ENCODE results near the gene TMEM221.
"Not testable (repeated sequence)": the region's sequence is repeated elsewhere in the genome, so short reads cannot be mapped to it uniquely, and the experiment has no call there.

Gene TMEM221

DNA sequence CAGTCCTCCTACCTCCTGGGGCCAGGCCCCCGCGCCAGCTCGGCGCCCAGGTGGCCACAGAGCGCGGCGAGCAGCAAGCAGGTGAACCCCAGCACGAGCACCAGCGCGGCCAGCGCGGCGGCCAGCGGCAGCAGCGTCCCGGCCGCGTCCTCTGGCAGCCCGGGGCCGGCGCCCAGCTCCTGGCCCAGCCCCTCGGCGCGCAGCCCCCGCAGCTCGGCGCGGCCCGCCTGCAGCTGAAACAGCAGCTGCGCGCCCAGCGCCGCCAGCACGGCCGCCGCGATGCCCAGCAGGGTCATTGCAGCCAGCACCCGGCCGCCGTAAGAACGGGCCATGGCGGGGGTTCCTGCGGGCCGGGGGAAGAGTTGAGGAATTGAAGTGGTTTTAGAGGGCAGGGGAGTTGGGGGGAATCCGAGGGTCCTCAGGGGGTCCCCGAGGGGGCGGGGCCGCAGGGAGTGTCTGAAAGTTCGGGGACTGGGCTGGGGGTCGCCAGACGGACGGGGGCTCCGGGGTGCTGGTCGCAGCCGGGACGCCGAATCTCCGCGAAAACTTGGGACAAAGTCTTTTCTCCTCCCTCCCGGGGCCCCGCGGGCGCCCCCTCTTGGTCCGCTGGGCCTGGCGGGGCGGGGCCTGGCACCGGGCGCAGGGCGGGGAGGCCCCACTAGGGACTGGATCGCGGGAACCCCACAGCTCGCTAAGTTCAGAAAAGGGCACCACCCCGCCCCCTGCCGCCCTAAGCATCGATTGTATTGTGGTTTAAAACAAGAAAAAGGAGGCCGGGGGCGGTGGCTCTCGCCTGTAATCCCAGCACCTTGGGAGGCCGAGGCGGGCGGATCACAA, at the start of gene TMEM221:
Gene TMEM221 (minus strand): TSS at position 538 of the 837 bp plus-strand sequence. CDS start 206 bp downstream, at position 332.
- no peak for FAIRE-seq

DNA sequence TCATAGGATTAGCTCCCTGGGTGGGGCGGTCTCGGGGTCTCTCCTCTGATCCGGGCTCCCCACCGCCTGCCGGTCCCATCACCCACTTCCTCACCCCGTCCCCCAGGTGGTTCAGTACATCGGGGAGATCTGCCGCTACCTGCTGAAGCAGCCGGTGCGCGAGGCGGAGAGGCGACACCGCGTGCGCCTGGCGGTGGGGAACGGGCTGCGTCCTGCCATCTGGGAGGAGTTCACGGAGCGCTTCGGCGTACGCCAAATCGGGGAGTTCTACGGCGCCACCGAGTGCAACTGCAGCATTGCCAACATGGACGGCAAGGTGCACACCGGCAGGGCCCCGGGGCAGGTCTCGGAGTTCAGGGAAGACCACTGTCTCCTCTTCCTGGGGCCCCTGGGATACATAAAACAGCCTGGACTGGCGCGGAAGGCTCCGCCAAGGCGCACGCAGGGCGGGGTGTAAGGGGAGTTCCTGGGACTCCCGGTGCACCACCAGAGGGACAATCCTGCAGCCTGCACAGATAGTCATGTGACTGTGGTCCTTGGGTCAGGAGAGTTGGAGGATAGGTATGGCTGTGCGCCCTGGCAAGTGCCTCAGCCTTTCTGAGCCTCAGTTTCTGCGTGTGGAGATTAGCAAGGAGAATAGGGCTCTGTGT, 48.8 kb upstream of the TMEM221 start:
- FAIRE-seq = no peak

DNA sequence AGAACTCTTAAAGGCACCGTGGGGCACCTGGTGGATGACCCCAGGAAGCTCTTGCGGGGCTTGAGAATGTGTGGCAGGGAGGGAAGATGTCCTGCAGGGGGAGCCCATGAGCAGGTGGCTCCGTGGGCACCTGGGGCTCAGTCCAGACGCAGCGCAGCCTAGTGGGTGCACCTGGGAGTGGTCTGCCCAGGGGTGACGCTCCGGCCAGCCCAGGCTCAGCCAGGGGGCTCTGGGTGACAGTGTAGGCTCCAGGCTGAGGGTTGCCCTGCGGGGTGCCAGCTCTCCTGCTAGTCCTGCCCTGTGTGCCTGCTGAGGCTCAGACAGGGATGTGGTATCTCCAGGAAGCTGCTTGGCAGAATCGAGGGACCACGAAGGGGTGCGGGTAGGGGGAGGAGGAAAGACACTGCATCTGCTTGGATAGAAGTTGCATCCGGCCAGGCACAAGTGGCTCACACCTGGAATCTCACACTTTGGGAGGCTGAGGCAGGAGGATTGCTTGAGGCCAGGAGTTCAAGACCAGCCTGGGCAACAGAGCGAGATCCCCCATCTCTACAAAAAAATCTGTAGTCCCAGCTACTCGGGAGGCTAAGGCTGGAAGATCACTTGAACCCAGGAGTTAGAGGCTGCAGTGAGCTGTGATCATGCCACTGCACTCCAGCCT, 48.0 kb upstream of the TMEM221 start:
- FAIRE-seq = no peak

DNA sequence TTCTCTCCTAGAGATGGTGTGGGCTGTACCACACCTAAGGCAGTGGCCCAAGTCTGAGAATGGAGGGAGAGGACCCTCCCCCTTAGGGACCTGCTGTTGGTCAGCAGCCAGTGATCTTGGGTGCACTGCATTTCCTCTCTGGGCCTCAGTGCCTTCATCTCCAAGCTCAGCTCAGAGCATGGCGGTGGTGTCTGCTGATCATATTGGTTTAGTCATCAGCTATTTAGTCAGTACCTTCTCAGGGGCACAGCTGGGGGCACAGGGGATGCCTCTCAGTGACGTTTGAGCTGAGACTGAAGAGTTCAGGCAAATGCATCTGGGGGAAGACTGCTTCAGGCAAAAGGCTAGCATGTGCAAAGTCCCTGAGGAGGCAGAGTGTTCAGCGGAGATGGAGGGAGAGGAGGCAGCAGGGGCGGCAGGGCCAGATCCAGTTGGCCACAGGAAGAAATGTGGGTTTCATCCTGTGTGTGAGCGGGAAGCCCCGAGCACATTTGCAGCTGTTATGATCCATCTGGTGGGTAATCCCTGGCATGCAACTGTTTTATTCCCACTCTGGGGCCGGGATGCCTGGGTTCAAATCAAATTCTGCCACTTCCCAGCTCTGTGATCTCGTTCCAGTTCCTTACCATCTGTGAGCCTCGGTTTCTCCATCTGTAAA, 47.3 kb upstream of the TMEM221 start:
- FAIRE-seq = no peak

DNA sequence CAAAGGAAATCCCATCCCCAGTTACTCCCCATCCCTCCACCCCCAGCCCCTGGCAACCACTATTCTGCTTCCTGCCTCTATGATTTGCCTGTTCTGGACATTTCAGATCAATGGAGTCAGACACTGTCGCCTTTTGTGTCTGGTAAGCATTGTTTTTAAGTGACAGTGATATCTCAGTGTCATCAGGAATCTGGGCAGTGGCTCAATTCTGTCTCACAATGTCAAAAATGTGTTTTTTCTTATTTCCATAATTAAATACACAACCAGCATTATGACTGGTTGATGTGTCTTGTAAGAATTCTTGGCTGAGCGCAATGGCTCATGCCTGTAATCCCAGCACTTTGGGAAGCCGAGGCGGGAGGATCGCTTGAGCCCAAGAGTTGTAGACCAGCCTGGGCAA, 42.8 kb upstream of the TMEM221 start:
- FAIRE-seq = no peak

DNA sequence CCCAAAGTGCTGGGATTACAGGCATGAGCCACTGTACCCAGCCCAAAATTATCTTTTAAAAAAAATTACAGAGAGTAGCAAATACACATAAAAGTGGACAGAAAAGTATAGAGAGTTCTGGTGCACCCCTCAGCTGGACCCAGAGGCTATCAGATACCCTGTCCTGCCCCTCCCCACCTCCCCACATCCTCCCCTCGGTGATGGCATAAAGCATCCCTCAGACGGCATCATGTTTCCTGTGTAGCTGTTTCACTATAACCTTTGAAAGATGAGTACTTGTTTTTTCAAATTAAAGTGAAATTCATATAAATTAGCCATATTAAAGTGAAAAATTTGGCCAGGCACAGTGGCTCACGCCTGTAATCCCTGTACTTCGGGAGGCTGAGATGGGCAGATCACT, 41.9 kb upstream of the TMEM221 start:
- FAIRE-seq = no peak

DNA sequence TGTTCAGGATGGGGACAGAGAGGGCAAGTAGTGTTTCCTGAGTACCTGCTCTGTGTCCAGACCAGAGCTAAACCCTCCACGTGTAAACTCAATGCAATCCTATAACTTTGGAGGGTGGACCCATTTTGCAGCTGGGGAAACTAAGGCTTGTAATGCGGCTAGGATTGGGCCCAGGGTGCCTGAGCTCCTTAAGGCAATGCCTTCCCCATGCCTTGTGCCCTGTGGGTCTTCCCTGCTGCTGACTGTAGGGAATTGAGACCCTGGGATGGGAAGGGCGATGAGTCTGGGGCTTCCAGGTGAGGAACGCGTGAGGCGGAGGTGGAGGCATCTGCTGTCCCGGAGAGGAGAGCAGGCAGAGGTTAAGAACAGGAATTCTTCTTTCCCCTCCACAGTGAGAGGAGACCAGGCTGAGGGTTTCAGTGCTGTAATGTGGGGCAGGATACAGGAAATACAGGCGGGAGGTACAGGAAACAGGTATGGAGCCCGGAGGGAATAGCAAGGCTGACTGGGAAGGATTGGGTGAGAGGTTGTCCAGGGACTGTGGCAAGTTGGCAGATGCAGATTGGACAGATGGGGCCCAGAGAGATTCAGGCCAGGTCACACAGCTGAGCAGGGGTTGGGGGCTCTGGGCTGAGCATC, 41.0 kb upstream of the TMEM221 start:
- FAIRE-seq = no peak

DNA sequence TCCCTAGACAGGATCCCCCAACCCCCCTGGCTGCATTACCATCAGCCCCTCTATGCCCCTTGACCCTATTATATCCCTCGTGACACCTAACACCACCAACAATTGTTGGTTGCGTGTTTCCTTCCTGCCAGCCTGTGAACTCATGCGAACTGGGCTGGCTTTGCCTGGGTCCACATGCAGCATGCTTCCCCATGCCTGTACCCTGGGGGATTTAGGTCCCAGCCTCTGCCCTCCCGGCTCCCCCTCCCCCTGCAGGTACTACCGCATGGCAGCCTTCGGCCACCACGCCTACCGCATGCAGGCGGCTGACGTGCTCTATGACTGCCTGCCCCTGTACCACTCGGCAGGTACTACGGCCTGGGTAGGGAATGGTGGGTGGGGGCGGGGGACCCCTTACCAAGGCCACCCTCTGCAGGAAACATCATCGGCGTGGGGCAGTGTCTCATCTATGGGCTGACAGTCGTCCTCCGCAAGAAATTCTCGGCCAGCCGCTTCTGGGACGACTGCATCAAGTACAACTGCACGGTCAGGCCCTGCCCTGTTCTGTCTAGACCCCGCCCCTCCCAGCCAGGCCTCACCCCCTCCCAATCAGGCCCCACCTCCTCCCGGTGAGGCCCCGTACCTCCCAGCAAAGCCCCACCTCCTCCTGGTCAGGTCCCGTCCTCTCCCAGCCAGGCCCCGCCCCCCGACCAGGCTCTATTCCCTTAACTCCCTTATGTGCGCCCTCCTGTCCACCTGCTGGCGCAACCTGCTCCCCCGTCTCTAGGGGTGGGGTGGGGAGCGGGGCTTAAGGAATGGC, 40.3 kb upstream of the TMEM221 start:
- no peak for FAIRE-seq

DNA sequence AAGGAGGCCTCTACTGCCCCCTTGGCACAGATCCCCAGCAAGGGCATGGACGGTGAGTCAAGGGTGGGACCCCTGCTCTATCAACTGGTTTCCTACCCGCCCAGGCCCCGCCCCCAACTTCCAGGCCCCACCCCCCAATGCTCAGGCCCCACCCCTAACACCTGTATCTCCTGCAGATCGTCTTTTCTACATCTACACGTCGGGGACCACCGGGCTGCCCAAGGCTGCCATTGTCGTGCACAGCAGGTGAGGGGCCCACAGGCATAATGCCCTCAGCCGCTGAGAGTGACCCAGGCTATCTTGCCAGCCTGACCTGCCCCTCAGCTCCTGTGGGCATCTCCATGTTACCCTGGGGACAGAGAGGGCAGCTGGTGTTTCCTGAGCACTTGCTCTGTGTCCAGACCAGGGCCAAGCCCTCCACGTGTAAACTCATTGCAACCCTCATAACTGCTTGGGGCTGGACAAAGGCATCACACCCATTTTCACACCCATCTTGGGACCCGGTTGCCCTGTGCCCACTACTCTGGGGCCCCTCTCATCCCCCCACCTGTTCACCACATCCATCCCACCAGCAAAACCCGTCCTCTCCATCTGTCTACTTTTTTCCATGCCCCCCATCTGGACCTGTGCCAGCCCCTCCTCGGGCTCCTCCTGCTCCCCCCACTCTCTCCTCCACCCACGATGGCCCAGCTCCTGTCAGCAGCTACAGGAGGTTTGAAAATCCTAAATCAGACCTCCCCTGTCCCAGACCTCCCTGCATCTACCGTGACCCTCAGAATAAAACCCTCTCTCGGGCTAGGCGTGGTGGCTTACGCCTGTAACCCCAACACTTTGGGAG, 39.0 kb upstream of the TMEM221 start:
- FAIRE-seq = no peak

DNA sequence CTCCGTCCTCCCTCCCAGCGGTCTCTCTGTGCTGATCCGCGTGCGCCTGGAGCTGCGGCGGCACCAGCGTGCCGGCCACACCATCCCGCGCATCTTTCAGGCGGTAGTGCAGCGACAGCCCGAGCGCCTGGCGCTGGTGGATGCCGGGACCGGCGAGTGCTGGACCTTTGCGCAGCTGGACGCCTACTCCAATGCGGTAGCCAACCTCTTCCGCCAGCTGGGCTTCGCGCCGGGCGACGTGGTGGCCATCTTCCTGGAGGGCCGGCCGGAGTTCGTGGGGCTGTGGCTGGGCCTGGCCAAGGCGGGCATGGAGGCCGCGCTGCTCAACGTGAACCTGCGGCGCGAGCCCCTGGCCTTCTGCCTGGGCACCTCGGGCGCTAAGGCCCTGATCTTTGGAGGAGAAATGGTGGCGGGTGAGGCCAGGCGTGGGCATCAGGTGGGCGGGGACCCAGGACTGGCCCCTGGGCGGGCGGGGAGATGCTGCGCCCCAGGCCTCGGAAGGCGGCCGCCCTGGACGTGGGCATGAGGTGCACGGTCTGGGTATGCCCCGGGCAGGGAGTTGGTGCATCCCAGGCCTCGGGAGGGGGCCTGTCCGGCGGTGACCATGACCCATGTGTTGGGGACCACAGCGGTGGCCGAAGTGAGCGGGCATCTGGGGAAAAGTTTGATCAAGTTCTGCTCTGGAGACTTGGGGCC, 38.2 kb upstream of the TMEM221 start:
- no peak for FAIRE-seq

DNA sequence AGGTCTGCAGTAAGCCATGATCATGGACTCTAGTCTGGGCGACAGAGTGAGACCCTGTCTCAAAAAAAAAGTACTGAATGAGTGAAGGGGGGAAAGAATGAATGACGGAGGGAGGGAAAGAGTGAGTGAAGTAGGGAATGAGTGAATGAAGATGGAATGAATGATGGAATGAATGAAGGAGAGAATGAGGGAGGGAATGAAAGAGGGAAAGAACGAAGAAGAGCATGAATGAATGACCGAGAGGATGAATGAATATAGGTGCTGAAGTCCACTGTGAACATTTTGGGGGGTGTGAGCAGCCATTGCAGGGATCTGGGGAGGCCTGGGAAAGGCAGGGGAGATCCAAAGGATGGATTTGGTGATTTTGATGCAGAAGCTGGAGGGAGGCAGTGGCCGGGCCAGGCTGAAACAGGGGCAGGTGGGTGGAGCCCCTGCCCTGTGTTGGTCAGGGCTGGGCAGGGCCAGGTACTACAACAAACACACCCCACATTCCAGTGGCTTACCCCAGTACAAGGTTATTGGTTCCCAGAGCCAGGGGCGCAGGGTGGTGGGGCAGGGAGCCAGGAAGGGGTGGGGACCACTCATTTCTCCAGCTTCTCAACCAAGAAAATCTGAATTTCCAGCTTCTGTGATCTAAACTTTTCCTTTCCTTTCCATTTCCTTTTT, 36.2 kb upstream of the TMEM221 start:
- no peak for FAIRE-seq

DNA sequence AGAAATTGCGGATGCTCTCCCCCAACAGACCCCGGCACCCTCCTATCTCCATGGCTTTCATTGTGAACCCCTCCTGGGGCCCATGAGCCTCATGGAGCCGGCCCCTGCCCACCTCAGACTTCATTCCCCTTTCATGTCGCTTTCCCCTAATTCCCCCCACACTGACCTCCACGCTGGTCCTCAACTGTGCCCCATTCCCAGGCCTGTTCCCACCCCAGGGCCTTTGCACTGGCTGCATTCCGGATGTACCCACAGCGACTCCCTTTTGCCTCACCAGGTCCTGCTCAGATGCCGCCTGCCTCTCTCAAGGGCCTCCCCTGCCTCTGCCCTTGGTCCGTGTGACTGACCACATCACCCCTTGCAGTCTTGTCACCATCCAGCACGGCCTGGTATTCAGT, 35.1 kb upstream of the TMEM221 start:
- no peak for FAIRE-seq

DNA sequence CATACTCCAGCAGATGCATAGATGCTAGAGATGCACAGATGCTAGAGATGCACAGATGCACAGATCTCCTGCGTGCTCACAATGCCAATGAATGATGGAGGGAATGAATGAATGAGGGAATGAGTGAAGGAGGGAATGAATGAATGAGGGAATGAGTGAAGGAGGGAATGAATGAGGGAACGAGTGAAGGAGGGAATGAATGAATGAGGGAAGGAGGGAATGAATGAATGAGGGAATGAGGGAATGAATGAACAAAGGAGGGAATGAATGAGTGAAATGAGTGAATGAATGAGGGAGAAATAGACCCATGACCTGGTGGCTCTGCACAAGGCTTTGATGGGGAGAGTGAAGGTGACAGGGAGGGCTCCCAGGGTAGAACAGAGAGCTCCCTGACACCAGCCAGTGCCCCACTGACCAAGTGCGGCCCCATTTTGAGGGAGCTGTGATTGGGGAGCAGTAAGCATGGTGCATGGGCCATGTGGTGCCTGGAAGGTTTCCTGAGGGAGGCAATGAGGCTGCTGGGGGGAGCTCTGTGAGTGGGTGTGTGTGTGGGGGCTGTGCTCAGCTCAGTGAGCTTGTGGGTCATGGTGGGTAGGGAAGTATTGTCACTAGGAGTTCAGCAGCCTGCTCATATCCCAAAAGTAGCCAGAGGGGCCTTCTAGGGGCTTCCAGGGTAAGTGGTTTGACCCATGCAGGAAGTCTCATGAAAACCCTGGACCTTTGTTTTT, 34.6 kb upstream of the TMEM221 start:
- FAIRE-seq = no peak

DNA sequence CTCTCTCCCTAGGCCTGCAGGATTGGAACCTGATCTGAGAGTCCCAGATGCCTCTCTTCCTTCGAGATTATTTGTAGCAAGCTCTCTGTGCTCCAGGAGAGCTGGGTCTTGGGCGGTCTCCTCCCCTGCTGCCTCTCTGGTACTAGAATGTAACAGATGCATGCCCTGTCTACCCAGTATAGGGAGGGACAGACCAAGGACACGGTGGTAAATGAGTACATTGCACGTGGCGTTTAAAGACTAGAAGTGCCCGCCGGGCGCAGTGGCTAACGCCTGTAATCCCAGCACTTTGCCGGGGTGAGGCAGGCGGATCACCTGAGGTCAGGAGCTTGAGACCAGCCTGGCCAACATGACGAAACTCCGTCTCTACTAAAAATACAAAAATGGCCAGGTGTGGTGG, 33.5 kb upstream of the TMEM221 start:
- no peak for FAIRE-seq

DNA sequence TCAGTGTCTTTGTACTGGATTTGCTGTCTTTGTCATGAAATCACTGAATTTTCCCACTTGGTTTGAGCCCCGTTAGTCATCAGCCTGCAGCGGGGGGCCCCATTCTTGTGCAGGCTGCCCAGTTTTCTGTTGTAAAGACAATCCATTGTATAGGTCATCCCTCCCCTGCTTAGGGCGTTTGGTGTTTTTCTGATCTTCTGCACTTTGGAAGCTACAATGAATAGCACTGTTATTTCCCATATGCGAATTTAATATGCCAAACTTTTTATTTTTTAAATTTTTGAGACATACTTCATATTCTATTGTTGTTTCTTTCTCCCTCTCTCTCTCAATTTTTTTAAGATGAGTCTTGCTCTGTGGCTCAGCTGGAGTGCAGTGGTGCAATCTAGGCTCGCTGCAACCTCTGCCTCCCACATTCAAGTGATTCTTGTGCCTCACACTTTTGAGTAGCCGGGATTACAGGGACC, 30.9 kb upstream of the TMEM221 start:
- no peak for FAIRE-seq

DNA sequence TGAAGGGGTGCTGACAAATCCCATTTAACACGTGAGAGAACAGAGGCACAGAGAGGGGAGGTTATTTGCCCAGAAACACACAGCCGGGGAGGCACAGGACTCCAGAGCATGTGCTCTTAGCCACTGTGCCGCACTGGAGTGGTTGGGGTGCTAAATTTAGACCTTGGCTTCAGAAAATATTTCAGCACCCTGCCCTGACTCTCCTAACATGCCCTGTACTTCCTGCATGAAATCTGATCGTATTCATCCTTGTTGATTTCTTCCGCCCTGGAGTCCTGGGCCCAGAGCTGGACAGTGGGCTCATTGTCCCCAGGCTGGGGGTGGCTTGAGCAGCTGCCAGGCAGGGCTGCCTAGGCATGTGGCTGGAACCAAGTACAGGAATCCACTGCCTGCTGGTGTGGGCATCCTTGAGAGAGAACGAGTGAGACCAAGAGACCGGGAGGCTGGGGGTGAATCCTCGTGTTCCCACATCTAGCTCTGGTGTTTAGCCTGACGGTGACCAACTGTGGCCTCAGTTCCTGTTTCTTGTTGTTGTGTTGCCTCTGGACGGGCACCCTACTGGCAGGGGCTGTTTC, 27.2 kb upstream of the TMEM221 start:
- FAIRE-seq = no peak

DNA sequence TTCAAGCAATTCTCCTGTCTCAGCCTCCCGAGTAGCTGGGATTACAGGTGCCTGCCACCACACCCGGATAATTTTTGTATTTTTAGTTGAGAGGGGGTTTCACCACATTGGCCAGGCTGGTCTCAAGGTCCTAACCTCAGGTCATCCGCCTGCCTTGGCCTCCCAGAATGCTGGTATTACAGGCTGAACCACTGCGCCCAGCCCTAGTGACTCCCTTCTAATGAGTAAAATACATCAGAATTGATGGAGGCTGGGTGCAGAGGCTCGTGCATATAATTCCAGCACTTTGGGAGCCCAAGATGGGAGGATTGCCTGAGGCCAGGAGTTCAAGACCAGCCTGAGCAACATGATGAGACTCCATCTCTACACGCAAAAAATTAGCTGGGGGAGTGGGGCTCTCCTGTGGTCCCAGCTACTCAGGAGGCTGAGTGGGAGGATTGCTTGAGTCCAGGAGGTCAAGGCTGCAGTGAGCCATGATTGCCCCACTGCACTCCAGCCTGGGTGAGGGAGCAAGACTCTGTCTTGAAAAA, 26.6 kb upstream of the TMEM221 start:
- not testable (repeated sequence) for FAIRE-seq

DNA sequence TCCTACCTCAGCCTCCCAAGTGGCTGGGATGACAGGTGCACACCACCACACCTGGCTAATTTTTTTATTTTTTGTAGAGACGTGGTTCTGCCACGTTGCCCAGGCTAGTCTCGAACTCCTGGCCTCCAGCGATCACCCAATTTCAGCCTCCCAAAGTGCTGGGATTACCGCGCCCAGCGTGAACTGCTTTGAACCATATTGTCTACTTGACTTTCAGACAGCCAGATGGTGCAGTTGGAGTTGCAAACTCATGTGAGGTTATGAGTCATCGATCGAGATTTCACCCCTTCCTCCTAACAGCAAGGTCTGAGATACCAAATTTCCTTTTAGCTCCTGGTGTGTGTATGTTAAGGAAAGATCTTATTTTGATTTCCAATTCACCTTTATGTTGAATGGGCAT, 24.6 kb upstream of the TMEM221 start:
- FAIRE-seq = no peak

Measured in islet of Langerhans (tissue), 1 donor.